Measurements from ENCODE around the gene ARHGAP26.

The ARHGAP26 gene

DNA sequence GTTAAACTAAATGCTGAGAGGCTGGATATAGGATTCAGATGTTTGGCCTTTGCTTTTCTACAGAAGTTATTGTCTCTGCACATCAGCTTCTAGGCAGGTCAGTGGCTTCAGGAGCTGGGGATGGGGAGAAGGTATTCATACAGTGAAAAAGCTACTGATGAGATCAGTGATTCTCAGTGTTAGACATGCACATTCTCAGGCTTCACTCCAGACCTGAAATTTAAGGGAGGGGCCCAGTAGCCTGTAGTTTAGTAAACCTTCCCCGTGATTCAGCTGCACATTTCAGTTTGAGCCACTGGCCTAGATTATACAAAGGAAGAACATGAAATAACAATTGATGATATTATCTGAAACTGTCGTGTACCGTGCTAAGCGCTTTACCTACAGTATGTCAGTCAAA, 127.2 kb downstream of the ARHGAP26 start:
- H3K4me1 ChIP-seq (ENCODE audit: insufficient read depth, low read length): peaks cover 41% of the 10 kb centered on the region
- no peak overlapping the region for H3K9ac ChIP-seq (ENCODE audit: low read depth, low read length)
- H3K36me3 ChIP-seq (ENCODE audit: insufficient read depth, low read length): peaks cover 4% of the 10 kb centered on the region; the same call in 1 of the 2 replicates
- H3K9me3 ChIP-seq (ENCODE audit: control insufficient read depth, insufficient read depth, low read length): no peaks in the 10 kb centered on the region

DNA sequence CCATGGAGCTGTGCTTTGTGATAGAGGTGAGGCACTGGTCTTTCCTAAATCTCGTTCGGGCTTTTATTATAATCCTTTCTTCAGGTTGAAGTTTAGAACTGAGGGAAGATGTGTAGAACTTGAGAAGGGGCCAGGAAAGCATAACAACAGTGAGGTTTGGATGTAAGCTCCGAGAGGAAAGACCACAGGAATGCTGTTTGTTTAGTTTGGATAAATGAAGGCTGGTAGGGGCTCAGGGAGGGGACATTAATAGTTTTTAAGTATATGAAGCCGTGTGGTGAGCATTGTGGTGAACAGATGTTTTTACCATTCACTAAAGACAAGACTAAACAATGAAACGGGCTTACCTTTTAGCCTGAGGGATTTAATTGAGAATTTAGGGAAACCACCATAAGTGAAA, 130.8 kb downstream of the ARHGAP26 start:
- Histone ChIP-seq H3K36me3 (ENCODE audit: insufficient read depth, low read length) (no peaks in the 10 kb centered on the region), H3K9me3 (ENCODE audit: control insufficient read depth, insufficient read depth, low read length) (no peaks in the 10 kb centered on the region), H3K9ac (ENCODE audit: low read depth, low read length) (no peak overlapping the region), H3K4me1 (ENCODE audit: insufficient read depth, low read length) (peaks cover 36% of the 10 kb centered on the region)

DNA sequence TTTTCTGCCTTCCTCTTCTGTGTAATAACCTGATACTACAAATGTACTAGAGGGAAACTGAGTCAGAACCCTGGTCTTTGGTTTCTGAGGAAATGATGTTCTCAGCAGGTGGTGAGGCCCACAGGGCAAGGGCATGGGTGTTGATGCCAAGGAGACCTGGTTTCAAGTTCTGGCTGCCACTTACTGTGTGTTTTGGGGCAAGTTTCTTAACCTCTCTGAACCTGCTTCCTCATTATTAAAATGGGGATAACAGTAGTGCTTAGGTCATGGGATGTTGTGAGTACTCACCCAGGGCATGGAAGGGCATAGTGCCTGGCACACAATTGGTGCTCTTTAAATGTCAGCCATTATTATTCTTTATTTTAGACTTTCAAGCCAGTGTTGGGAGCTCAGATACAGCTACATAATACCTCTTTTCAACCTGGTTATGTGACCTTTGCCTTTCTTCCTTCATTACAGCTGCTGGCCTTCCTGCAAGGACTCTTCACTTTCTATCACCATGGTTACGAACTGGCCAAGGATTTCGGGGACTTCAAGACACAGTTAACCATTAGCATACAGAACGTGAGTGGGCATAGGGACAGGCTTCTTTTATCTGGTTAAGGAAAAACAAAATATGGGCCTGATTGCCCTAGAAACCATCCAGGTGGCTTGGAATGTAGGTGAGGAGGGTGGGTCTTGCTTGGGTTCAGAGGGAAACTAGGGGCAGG, 131.5 kb downstream of the ARHGAP26 start:
- Histone ChIP-seq H3K9me3 (ENCODE audit: control insufficient read depth, insufficient read depth, low read length) (no peaks in the 10 kb centered on the region), H3K4me1 (ENCODE audit: insufficient read depth, low read length) (peaks cover 29% of the 10 kb centered on the region), H3K9ac (ENCODE audit: low read depth, low read length) (no peak overlapping the region), H3K36me3 (ENCODE audit: insufficient read depth, low read length) (no peaks in the 10 kb centered on the region)

DNA sequence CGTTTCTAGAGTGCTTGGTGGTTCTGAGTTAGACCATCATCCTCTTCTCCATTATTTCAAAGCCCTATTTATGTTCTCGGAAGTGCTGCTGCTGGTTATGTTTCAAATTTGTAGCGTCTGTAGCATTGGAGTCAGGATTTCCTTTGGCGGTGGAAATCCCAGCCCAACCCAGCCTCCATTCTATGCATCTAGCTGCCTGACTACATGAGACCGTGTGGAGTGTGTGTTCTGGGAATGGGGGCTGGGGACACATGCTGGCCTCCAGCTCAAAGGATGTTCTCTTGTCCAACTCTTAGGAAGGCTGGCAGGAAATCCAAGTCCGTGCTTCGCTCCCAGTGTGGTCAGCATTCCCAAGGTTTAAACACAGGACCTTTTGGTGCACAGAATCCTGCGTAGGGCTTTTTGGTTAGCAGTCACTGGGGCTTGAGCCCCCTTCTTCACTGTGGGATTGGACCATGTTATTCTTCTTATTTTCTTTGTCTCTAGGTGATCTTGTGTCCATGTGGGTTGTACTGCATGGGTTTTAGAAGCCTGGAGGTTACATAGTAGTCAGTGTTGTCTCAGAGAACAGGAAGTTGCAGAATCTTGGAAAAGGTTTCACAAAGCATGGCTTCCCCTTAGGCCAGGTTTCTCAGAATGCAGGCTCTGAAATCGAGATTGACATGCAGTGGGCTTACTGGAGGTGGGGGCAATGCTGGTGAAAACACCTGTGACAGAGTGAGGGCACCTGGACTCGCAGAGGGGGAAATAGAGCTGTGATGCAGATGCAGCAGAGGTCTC, 132.2 kb downstream of the ARHGAP26 start:
- H3K36me3 ChIP-seq (ENCODE audit: insufficient read depth, low read length): no peaks in the 10 kb centered on the region
- no peaks in the 10 kb centered on the region for H3K9me3 ChIP-seq (ENCODE audit: control insufficient read depth, insufficient read depth, low read length)
- no peak overlapping the region for H3K9ac ChIP-seq (ENCODE audit: low read depth, low read length)
- peaks cover 23% of the 10 kb centered on the region for H3K4me1 ChIP-seq (ENCODE audit: insufficient read depth, low read length)

DNA sequence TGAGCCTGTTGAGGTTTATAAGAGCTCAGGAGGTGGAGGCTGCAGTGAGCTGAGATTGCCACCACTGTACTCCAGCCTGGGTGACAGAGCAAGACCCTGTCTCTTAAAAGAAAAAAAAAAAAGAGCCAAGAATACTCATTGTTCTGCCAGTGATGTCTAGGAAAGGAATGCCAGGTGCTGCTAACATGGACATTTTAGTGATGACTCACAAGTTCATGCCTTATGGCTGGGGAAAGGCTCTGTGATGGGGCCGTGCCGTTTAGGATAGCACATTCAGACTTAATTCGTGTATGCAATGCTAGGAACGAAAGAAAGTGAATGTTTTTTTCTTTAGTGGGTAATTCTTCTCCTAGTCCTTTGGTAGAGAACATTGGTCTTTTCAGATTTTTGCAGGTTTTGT, 134.2 kb downstream of the ARHGAP26 start:
- Histone ChIP-seq H3K36me3 (ENCODE audit: insufficient read depth, low read length) (no peaks in the 10 kb centered on the region), H3K9ac (ENCODE audit: low read depth, low read length) (no peak overlapping the region), H3K9me3 (ENCODE audit: control insufficient read depth, insufficient read depth, low read length) (no peaks in the 10 kb centered on the region), H3K4me1 (ENCODE audit: insufficient read depth, low read length) (peaks cover 22% of the 10 kb centered on the region)

DNA sequence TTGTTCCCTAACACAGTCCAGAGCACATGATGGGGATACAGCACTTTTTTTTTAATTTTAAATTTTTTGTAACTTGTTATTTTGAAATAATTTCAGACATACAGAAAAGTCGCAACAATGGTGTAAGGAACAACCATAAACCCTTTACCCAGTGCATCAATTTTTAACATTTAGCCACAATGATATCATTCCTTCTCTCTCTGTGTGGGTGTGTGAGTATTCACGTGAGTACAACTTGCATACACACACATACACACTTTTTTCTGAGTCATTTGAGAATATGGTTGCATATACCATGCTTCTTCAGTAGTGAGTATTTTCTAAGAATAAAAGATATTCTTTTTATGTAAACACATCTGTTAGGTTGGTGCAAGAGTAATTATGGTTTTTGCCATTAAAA, 135.2 kb downstream of the ARHGAP26 start:
- H3K9ac ChIP-seq (ENCODE audit: low read depth, low read length): no peak overlapping the region
- peaks cover 14% of the 10 kb centered on the region for H3K4me1 ChIP-seq (ENCODE audit: insufficient read depth, low read length)
- no peaks in the 10 kb centered on the region for H3K9me3 ChIP-seq (ENCODE audit: control insufficient read depth, insufficient read depth, low read length)
- no peaks in the 10 kb centered on the region for H3K36me3 ChIP-seq (ENCODE audit: insufficient read depth, low read length)

DNA sequence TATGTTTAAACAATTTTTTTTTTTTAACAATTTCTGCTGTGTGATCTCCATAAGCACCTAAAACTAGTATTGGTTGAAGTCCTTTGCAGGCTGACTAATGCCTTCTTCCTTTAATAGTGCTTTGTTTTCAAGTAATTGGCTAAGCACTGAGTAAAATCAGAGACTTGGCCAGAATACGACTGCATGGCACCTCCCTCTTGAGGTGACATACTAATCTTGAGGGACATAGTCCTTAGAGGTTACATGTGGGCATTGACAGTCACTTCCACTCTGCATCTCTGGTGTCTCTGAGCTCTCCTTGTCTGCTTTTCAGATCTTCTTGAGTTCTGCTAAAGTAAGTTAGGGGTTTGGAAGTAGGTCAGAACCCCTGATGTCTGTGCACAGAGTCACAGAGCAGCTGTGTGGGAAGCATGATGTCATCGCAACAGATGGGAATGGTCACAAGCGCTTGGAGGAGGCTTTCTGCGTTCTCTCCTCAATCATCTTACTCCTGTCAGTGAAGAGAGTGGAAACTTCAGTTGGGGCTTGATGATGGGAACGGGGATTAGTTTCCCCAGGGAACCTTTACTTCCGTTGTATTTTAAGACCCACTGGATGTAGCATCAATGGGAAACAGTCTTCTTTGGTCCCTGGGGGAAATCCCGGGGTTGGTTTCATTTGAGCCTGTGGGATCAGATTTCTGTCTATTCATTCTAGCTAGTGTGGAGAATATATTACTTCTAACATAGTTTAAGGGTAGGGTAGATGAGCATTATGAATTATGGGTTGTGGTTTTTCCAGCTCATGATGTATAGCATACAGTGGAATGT, 136.9 kb downstream of the ARHGAP26 start:
- no peaks in the 10 kb centered on the region for H3K9me3 ChIP-seq (ENCODE audit: control insufficient read depth, insufficient read depth, low read length)
- H3K9ac ChIP-seq (ENCODE audit: low read depth, low read length): no peak overlapping the region
- H3K4me1 ChIP-seq (ENCODE audit: insufficient read depth, low read length): peaks cover 4% of the 10 kb centered on the region
- no peaks in the 10 kb centered on the region for H3K36me3 ChIP-seq (ENCODE audit: insufficient read depth, low read length)

DNA sequence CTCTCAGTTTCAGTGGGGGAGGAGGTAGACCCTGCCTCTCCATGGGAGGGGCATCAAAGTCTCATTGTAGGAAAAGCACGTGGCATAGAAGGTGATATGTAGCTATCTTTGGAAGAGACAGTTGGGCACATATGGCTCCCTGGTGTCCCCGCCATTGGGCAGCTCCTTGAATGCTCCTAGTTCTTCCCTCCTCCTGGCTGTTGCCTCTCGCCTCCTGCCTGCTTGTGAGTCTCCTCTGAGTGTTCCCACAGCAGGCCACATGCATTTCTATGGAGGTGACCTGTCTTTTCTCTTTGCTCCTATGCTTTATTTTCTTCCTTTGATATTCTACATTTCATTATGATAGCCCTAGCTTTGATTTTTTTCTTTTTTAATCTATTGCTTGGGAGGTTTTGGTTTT, 138.5 kb downstream of the ARHGAP26 start:
- no peaks in the 10 kb centered on the region for H3K36me3 ChIP-seq (ENCODE audit: insufficient read depth, low read length)
- H3K4me1 ChIP-seq (ENCODE audit: insufficient read depth, low read length): peaks cover 4% of the 10 kb centered on the region; the same call in 1 of the 2 replicates
- no peaks in the 10 kb centered on the region for H3K9me3 ChIP-seq (ENCODE audit: control insufficient read depth, insufficient read depth, low read length)
- H3K9ac ChIP-seq (ENCODE audit: low read depth, low read length): no peak overlapping the region

DNA sequence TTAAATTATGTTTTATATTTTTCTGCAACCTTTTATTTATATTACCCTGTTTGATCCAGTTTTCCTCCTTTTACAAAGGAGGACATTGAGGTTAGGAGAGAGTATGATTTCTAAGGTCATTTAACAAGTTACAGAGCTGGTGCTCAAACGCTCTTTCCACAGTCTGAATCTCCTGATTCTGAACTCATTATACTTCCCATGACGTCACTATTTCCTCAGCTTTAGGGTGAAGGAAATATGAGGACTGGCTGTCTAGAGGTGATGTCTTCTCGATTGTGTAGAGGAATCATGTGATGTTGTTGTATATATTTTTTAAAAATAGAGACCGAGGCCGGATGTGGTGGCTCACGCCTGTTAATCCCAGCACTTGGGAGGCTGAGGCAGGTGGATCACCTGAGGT, 140.0 kb downstream of the ARHGAP26 start:
- no peaks in the 10 kb centered on the region for H3K36me3 ChIP-seq (ENCODE audit: insufficient read depth, low read length)
- H3K9me3 ChIP-seq (ENCODE audit: control insufficient read depth, insufficient read depth, low read length): no peaks in the 10 kb centered on the region
- H3K9ac ChIP-seq (ENCODE audit: low read depth, low read length): no peak overlapping the region
- H3K4me1 ChIP-seq (ENCODE audit: insufficient read depth, low read length): peaks cover 4% of the 10 kb centered on the region; the same call in 1 of the 2 replicates

DNA sequence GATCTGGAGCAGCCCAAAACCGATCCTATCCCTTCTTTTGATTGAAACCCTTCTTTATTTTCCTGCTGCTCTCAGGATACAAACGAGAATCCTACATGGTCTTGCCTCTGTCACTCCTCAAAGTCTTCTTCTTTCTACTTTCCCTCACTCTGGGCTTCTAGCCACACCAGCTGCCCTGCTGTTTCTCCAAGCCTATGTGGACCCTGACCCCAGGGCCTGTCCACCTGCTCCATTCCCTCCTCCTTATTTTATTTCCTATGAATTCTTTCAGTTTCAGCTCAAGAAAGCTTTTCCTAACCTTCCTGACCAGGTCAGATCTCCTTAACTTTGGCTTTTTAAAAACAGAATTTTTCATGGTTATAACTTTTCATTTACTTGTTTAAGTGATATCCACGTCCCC, 141.0 kb downstream of the ARHGAP26 start:
- peaks cover 7% of the 10 kb centered on the region for H3K4me1 ChIP-seq (ENCODE audit: insufficient read depth, low read length)
- H3K9ac ChIP-seq (ENCODE audit: low read depth, low read length): no peak overlapping the region
- H3K36me3 ChIP-seq (ENCODE audit: insufficient read depth, low read length): no peaks in the 10 kb centered on the region
- no peaks in the 10 kb centered on the region for H3K9me3 ChIP-seq (ENCODE audit: control insufficient read depth, insufficient read depth, low read length)

DNA sequence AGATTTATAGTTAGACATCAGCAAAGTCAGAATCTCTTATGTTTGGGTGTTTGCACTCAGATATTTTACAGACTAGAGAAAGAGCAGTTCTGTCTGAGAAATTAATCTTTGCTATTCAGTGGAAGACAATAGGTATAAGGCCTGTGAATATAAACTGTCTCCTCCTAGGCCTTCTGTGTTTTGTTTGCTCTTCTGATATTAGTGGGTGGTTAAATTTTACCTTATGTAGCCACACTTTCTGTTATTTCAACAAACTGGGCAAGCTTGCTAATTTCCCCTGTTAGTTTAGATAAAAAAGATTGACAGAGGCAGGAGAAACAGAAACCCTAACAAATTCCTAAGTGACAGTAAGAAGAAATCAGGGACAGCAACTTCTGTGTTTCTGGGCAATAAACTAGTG, 141.6 kb downstream of the ARHGAP26 start:
- H3K36me3 ChIP-seq (ENCODE audit: insufficient read depth, low read length): no peaks in the 10 kb centered on the region
- peaks cover 7% of the 10 kb centered on the region for H3K4me1 ChIP-seq (ENCODE audit: insufficient read depth, low read length)
- no peak overlapping the region for H3K9ac ChIP-seq (ENCODE audit: low read depth, low read length)
- H3K9me3 ChIP-seq (ENCODE audit: control insufficient read depth, insufficient read depth, low read length): no peaks in the 10 kb centered on the region

DNA sequence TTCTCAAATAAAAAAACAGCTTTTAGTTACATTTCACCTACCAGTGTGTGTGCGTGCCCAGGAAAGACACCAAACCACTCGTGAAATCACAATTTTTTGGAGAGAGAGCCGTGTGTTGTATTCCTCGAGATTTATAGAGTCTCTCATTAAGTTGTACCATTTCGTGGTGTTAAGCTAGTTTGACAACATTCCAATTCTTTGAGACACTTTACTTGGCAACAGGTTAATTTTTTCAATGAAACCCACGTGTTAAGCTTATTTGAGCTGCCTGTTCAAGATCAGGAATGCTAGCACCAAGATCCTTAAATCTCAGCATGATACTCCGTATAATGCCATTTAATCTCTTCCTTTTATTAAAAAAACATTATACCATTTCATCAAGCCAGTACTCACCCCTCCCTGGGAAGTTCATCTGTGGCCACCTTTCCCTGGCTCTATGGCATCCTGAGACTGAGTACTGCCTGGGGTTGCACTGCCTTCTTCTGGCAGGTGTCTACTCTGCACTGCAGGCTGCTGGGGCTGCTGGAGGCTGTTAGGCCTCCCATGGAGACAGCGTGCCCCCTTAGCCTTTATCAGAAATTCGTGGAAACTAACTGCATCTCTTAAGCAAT, 143.7 kb downstream of the ARHGAP26 start:
- H3K4me1 ChIP-seq (ENCODE audit: insufficient read depth, low read length): peaks cover 3% of the 10 kb centered on the region
- H3K9ac ChIP-seq (ENCODE audit: low read depth, low read length): no peak overlapping the region
- H3K36me3 ChIP-seq (ENCODE audit: insufficient read depth, low read length): no peaks in the 10 kb centered on the region
- H3K9me3 ChIP-seq (ENCODE audit: control insufficient read depth, insufficient read depth, low read length): no peaks in the 10 kb centered on the region

DNA sequence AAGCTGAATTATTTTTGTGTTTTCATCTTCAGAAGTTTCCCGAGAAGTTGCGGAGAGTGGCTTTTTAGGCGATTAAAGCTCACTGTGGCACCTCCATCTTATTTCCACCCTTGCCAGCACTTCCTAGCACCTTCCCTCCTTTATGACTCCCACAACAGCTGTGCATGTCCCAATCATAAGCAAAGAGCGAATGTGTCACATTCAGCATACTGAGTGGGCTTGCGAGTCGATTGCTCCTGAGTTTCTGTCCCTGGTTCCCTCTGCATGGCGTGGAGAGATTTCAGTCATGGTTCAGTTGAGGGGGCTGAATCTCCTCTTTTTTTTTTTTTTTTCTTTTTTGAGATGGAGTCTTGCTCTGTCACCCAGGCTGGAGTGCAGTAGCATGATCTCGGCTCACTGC, 144.9 kb downstream of the ARHGAP26 start:
- H3K9me3 ChIP-seq (ENCODE audit: control insufficient read depth, insufficient read depth, low read length): no peaks in the 10 kb centered on the region
- H3K9ac ChIP-seq (ENCODE audit: low read depth, low read length): no peak overlapping the region
- H3K4me1 ChIP-seq (ENCODE audit: insufficient read depth, low read length): peaks cover 3% of the 10 kb centered on the region; the same call in 1 of the 2 replicates
- H3K36me3 ChIP-seq (ENCODE audit: insufficient read depth, low read length): no peaks in the 10 kb centered on the region

DNA sequence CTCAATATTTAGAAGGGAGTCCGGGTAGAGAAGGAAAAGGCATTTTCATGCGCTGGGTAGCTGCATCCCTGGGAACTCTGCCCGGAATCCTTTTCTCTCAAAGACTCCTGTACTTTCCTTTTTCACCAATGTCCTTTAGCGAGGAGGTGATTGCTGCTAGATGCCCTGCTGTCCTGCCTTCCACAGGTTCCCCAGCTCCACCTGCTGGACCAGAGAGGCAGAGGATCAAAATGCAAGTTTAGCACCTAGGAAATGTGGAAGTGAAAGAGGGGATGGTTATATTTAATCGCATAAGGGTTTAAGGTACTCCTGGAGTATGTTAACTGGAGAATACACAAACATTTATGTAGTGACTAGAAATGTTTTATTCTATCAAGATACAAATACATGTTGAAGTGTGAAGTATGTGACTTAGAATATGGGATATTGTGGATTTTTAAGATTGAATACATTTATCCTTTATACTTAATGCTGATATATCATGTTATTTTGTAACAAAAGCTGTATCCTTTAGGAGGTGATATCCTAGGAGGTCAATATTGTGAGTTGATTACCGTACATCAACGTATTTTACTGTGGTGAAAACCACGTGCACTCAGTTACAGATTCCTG, 145.7 kb downstream of the ARHGAP26 start:
- no peak overlapping the region for H3K9ac ChIP-seq (ENCODE audit: low read depth, low read length)
- no peaks in the 10 kb centered on the region for H3K9me3 ChIP-seq (ENCODE audit: control insufficient read depth, insufficient read depth, low read length)
- H3K36me3 ChIP-seq (ENCODE audit: insufficient read depth, low read length): no peaks in the 10 kb centered on the region

More for the DNA sequence above, 145.7 kb downstream of the ARHGAP26 start:
- H3K4me1 ChIP-seq (ENCODE audit: insufficient read depth, low read length): peaks cover 3% of the 10 kb centered on the region; the same call in 1 of the 2 replicates
